Loucy (cell line): ENCODE measurements around the gene MED13L.

Experiments
- H2AFZ ChIP-seq: fragments of 200-600 bp; sonication (generic); 2 replicates; pipeline ENCODE4 v1.6.0; 2016; ENCODE audit warnings: antibody characterized with exemption, mild to moderate bottlenecking, low read length, moderate library complexity
- H3F3A ChIP-seq: fragments of 200-600 bp; 2 replicates; pipeline ENCODE4 v1.6.0; 2016; ENCODE audit warnings: antibody characterized with exemption, low read depth, mild to moderate bottlenecking
- H3K27me3 ChIP-seq: fragments of 200-600 bp; sonication (generic); 2 replicates; pipeline ENCODE4 v1.6.1; 2014; ENCODE audit warnings: low read length, mild to moderate bottlenecking; ENCODE audit not compliant: insufficient read depth, poor library complexity, severe bottlenecking
- H3K36me3 ChIP-seq: fragments of 200-600 bp; sonication (generic); 2 replicates; pipeline ENCODE4 v1.6.1; 2016; ENCODE audit warnings: low read length; ENCODE audit not compliant: insufficient read depth
- H3K4me1 ChIP-seq: fragments of 200-600 bp; sonication (generic); 2 replicates; pipeline ENCODE4 v1.5.1; 2014; ENCODE audit warnings: low read length, mild to moderate bottlenecking; ENCODE audit not compliant: insufficient read depth, poor library complexity, severe bottlenecking
- H3K4me2 ChIP-seq: fragments of 200-600 bp; sonication (generic); 2 replicates; pipeline ENCODE4 v1.6.0; 2014; ENCODE audit warnings: antibody characterized with exemption, low read length, low read depth, mild to moderate bottlenecking; ENCODE audit not compliant: poor library complexity, severe bottlenecking
- H3K4me3 ChIP-seq: fragments of 200-600 bp; sonication (generic); 2 replicates; pipeline ENCODE4 v1.5.1; 2014; ENCODE audit warnings: low read length, mild to moderate bottlenecking, mixed read lengths; ENCODE audit not compliant: poor library complexity, severe bottlenecking
- H3K79me2 ChIP-seq: fragments of 200-600 bp; sonication (generic); 2 replicates; pipeline ENCODE4 v1.6.1; 2014; ENCODE audit warnings: low read length; ENCODE audit not compliant: insufficient read depth
- H3K9ac ChIP-seq: fragments of 200-600 bp; sonication (generic); 2 replicates; pipeline ENCODE4 v1.6.0; 2014; ENCODE audit warnings: mild to moderate bottlenecking, low read depth, low read length, moderate library complexity; ENCODE audit not compliant: poor library complexity, severe bottlenecking
- H3K9me2 ChIP-seq: fragments of 200-600 bp; sonication (generic); replicated peaks from 2 replicates; pipeline ENCODE4 v1.6.1; 2016; ENCODE audit warnings: low read depth, low read length, mixed read lengths
- H3K9me3 ChIP-seq: fragments of 200-600 bp; sonication (generic); 2 replicates; pipeline ENCODE4 v1.6.1; 2014; ENCODE audit warnings: mild to moderate bottlenecking, antibody characterized with exemption, low read length, low read depth; ENCODE audit not compliant: insufficient read depth
- H4K20me1 ChIP-seq: fragments of 200-600 bp; sonication (generic); 2 replicates; pipeline ENCODE4 v1.6.0; 2014; ENCODE audit warnings: antibody characterized with exemption, low read length, mild to moderate bottlenecking; ENCODE audit not compliant: insufficient read depth, poor library complexity, severe bottlenecking
- EZH2phosphoT487 ChIP-seq: fragments of 200-600 bp; IDR thresholded peaks from 2 replicates; pipeline ENCODE4 v1.6.1; 2018; ENCODE audit warnings: antibody characterized with exemption, mild to moderate bottlenecking, moderate library complexity, borderline replicate concordance
- TF ChIP-seq, protein P1 (sequence below): fragments of 200-600 bp; sonication (generic); conservative IDR thresholded peaks from 2 replicates; pipeline ENCODE4 v1.5.1; 2014; ENCODE audit warnings: mild to moderate bottlenecking, antibody characterized with exemption, low read length

Gene MED13L

DNA sequence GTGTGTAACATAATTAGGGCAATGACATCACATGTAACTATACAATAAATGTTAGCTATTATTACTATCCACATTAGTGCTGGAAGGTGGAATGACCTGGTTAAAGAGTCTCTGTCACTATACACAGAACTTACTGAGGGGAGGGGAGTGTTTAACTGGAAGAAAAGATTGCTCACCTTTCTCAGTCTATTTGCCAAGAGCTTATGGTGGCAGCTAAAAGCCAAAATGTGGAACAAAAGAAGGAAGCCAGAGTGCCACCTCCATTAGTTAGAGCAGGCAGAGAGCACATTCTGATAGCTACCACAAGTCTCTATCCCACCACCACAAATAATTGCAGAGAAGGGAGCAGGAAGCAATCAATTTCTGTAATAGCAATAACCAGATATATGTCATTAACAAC is 124.4 kb downstream of the MED13L start:
- Histone ChIP-seq H3K4me1 (peaks cover 41% of the 10 kb centered on the region), H2AFZ (no peak overlapping the region), H3K79me2 (peaks cover 94% of the 10 kb centered on the region), H3K4me2 (no peak overlapping the region), H4K20me1 (peaks cover 51% of the 10 kb centered on the region), H3K9me3 (no peaks in the 10 kb centered on the region), H3K9me2 (no peaks in the 10 kb centered on the region), H3F3A (no peaks in the 10 kb centered on the region), H3K27me3 (no peaks in the 10 kb centered on the region), H3K9ac (no peak overlapping the region), H3K36me3 (no peaks in the 10 kb centered on the region), H3K4me3 (no peak overlapping the region)
- TF ChIP-seq, protein P1, sequence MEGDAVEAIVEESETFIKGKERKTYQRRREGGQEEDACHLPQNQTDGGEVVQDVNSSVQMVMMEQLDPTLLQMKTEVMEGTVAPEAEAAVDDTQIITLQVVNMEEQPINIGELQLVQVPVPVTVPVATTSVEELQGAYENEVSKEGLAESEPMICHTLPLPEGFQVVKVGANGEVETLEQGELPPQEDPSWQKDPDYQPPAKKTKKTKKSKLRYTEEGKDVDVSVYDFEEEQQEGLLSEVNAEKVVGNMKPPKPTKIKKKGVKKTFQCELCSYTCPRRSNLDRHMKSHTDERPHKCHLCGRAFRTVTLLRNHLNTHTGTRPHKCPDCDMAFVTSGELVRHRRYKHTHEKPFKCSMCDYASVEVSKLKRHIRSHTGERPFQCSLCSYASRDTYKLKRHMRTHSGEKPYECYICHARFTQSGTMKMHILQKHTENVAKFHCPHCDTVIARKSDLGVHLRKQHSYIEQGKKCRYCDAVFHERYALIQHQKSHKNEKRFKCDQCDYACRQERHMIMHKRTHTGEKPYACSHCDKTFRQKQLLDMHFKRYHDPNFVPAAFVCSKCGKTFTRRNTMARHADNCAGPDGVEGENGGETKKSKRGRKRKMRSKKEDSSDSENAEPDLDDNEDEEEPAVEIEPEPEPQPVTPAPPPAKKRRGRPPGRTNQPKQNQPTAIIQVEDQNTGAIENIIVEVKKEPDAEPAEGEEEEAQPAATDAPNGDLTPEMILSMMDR = no peak
- no peak for TF ChIP-seq EZH2phosphoT487

DNA sequence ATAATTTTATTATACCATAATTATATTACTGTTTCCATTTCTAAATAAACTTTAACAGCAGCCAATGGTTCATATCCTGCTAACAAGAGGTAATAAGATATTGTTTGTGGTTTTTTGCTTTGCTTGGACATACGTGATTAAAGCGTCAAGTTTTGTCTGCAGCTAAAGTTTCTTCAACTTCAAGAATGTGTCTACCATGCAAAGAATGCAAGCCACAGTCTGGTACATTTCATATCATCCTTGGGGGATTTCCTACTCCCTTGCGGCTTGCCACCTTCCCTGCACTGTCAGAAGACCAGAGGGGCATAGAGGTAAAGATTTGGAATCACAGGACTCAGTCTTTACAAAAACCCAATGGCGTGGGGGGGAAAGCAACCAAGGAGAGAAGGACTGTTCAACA is 125.2 kb downstream of the MED13L start:
- H3K4me3 ChIP-seq = no peak overlapping the region
- no peaks in the 10 kb centered on the region for H3K27me3 ChIP-seq
- peaks cover 53% of the 10 kb centered on the region for H4K20me1 ChIP-seq
- peaks cover 94% of the 10 kb centered on the region for H3K79me2 ChIP-seq
- no peaks in the 10 kb centered on the region for H3F3A ChIP-seq
- TF ChIP-seq, protein P1 = no peak
- TF ChIP-seq EZH2phosphoT487 = no peak
- no peak overlapping the region for H3K9ac ChIP-seq
- H3K4me2 ChIP-seq = peak overlapping the region; percentile 28
- H3K36me3 ChIP-seq = no peaks in the 10 kb centered on the region
- H3K4me1 ChIP-seq = peaks cover 35% of the 10 kb centered on the region
- no peak overlapping the region for H2AFZ ChIP-seq
- H3K9me3 ChIP-seq = no peaks in the 10 kb centered on the region
- no peaks in the 10 kb centered on the region for H3K9me2 ChIP-seq

DNA sequence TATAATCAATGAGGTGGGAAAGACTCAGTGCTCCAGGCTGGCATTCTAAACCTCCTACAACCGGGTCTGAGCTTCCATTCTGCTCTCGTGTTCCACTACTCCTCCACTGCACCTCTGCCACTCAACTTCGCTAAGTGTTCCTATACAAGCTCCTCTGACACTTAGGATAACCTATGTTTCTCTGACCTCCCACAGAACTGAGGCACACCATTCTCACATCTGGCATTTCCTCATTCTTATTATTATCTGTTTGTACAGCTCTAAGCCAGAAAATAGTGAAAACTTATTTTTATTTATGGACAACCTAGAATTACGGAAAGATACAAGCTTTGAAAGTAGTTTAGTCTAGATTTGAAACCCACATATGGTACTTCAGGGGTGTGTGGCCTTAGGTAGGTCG is 127.0 kb downstream of the MED13L start:
- H3K79me2 ChIP-seq = peaks cover 96% of the 10 kb centered on the region
- no peak overlapping the region for H3K9ac ChIP-seq
- H3K9me3 ChIP-seq = no peaks in the 10 kb centered on the region
- H3K27me3 ChIP-seq = no peaks in the 10 kb centered on the region
- H2AFZ ChIP-seq = no peak overlapping the region
- no peaks in the 10 kb centered on the region for H3K9me2 ChIP-seq
- no peak overlapping the region for H3K4me2 ChIP-seq
- peaks cover 36% of the 10 kb centered on the region for H3K4me1 ChIP-seq
- H3F3A ChIP-seq = no peaks in the 10 kb centered on the region
- peaks cover 58% of the 10 kb centered on the region for H4K20me1 ChIP-seq
- TF ChIP-seq, protein P1 = no peak
- no peak for TF ChIP-seq EZH2phosphoT487
- no peak overlapping the region for H3K4me3 ChIP-seq
- no peaks in the 10 kb centered on the region for H3K36me3 ChIP-seq
